H9 (cell line): ENCODE data around the gene SDHAF4. TPM values are rescaled to one million over a fixed set of nuclear protein-coding genes. Genes with fewer than 3 reads are reported as not detected.

ENCODE experiments used
- DNase-seq: peaks from one replicate; pipeline ENCODE4 v3.0.0-alpha.2; 2017
- H2AFZ ChIP-seq: one replicate; pipeline ENCODE4 v1.6.1; 2013; ENCODE audit warnings: mild to moderate bottlenecking, low read length, control low read depth, moderate library complexity
- H2AK5ac ChIP-seq: 2 replicates; pipeline ENCODE4 v1.6.1; 2013; ENCODE audit warnings: low read length, control low read depth, mixed read lengths; ENCODE audit not compliant: insufficient read length
- H2BK120ac ChIP-seq: one replicate; pipeline ENCODE4 v1.6.1; 2013; ENCODE audit warnings: low read depth, mild to moderate bottlenecking, low read length, control low read depth, inconsistent platforms; ENCODE audit not compliant: poor library complexity, severe bottlenecking
- H2BK12ac ChIP-seq: 2 replicates; pipeline ENCODE4 v1.6.1; 2013; ENCODE audit warnings: low read length, control low read depth, mixed read lengths, low read depth; ENCODE audit not compliant: insufficient read length
- H2BK15ac ChIP-seq: 2 replicates; pipeline ENCODE4 v1.6.1; 2013; ENCODE audit warnings: low read depth, low read length, control low read depth
- H2BK20ac ChIP-seq: one replicate; pipeline ENCODE4 v1.6.1; 2013; ENCODE audit warnings: low read depth, mild to moderate bottlenecking, low read length, control low read depth, inconsistent platforms; ENCODE audit not compliant: poor library complexity, severe bottlenecking
- H2BK5ac ChIP-seq: 2 replicates; pipeline ENCODE4 v1.6.1; 2013; ENCODE audit warnings: low read length, control low read depth, mixed read lengths; ENCODE audit not compliant: insufficient read length
- H3K14ac ChIP-seq: 2 replicates; pipeline ENCODE4 v1.6.1; 2013; ENCODE audit warnings: low read length, control low read depth; ENCODE audit not compliant: insufficient read depth
- H3K18ac ChIP-seq: 2 replicates; pipeline ENCODE4 v1.6.1; 2013; ENCODE audit warnings: low read depth, mild to moderate bottlenecking, mixed read lengths, low read length, control low read depth; ENCODE audit not compliant: insufficient read length
- H3K23ac ChIP-seq: 2 replicates; pipeline ENCODE4 v1.6.1; 2013; ENCODE audit warnings: low read length, control low read depth, mixed read lengths, low read depth; ENCODE audit not compliant: insufficient read length
- H3K23me2 ChIP-seq: 2 replicates; pipeline ENCODE4 v1.6.1; 2013; ENCODE audit warnings: low read depth, mild to moderate bottlenecking, mixed read lengths, low read length, control low read depth; ENCODE audit not compliant: insufficient read length, poor library complexity, severe bottlenecking
- H3K27ac ChIP-seq: 2 replicates; pipeline ENCODE4 v1.5.1; 2013; ENCODE audit warnings: low read length, control low read depth, mixed read lengths, low read depth; ENCODE audit not compliant: insufficient read length
- H3K27me3 ChIP-seq: 2 replicates; pipeline ENCODE4 v1.6.1; 2013; ENCODE audit warnings: low read length, control low read depth, inconsistent platforms; ENCODE audit not compliant: insufficient read depth
- H3K4ac ChIP-seq: 2 replicates; pipeline ENCODE4 v1.6.1; 2013; ENCODE audit warnings: low read depth, mild to moderate bottlenecking, control low read depth, inconsistent platforms, low read length, moderate library complexity
- H3K4me1 ChIP-seq: 2 replicates; pipeline ENCODE4 v1.6.1; 2013; ENCODE audit warnings: low read length, control low read depth, inconsistent platforms; ENCODE audit not compliant: insufficient read depth
- H3K4me2 ChIP-seq: 2 replicates; pipeline ENCODE4 v1.6.1; 2013; ENCODE audit warnings: low read length, control low read depth, mixed read lengths; ENCODE audit not compliant: insufficient read length, insufficient read depth
- H3K56ac ChIP-seq: 2 replicates; pipeline ENCODE4 v1.6.1; 2013; ENCODE audit warnings: low read depth, mild to moderate bottlenecking, mixed read lengths, low read length, control low read depth; ENCODE audit not compliant: insufficient read length
- H3K79me1 ChIP-seq: 2 replicates; pipeline ENCODE4 v1.6.1; 2013; ENCODE audit warnings: low read depth, mild to moderate bottlenecking, moderate library complexity, low read length, control low read depth, inconsistent platforms; ENCODE audit not compliant: insufficient read depth, poor library complexity, severe bottlenecking
- H3K79me2 ChIP-seq: 2 replicates; pipeline ENCODE4 v1.6.1; 2013; ENCODE audit warnings: low read length, control low read depth, inconsistent platforms; ENCODE audit not compliant: insufficient read depth
- H3K9ac ChIP-seq: 2 replicates; pipeline ENCODE4 v1.6.1; 2013; ENCODE audit warnings: low read length, control low read depth, mixed read lengths; ENCODE audit not compliant: insufficient read length; ENCODE audit errors: extremely low read depth
- H3K9me3 ChIP-seq: one replicate; pipeline ENCODE4 v1.6.1; 2013; ENCODE audit warnings: low read depth, low read length, inconsistent platforms; ENCODE audit not compliant: control insufficient read depth
- H3T11ph ChIP-seq: one replicate; pipeline ENCODE4 v1.6.1; 2013; ENCODE audit warnings: mild to moderate bottlenecking, low read length, control low read depth, inconsistent platforms
- H4K20me1 ChIP-seq: one replicate; pipeline ENCODE4 v1.6.1; 2013; ENCODE audit not compliant: control insufficient read depth, insufficient read length, insufficient read depth
- H4K5ac ChIP-seq: 2 replicates; pipeline ENCODE4 v1.6.1; 2013; ENCODE audit warnings: low read depth, mild to moderate bottlenecking, mixed read lengths, low read length, control low read depth; ENCODE audit not compliant: insufficient read length
- H4K8ac ChIP-seq: replicated peaks from 2 replicates; pipeline ENCODE4 v1.6.1; 2013; ENCODE audit warnings: low read length, control low read depth, mixed read lengths, low read depth; ENCODE audit not compliant: insufficient read length
- H4K91ac ChIP-seq: 2 replicates; pipeline ENCODE4 v1.6.1; 2013; ENCODE audit warnings: low read depth, mild to moderate bottlenecking, moderate library complexity, mixed read lengths, low read length, control low read depth; ENCODE audit not compliant: insufficient read length
- H3K27ac Mint-ChIP-seq, 3 experiments: 2 replicates in 2 of 3; 3 replicates in 1 of 3; pipeline ENCODE4 v1.8.0; 2020 to 2021; ENCODE audit warnings: mixed read lengths in 3 of 3, mild to moderate bottlenecking in 1 of 3, moderate library complexity in 1 of 3
- H3K27me3 Mint-ChIP-seq: 2 replicates; pipeline ENCODE4 v1.8.0; 2021; ENCODE audit warnings: low read depth, mild to moderate bottlenecking, moderate library complexity, mixed read lengths
- H3K36me3 Mint-ChIP-seq, 3 experiments: 2 replicates in 2 of 3; 3 replicates in 1 of 3; pipeline ENCODE4 v1.8.0; 2020 to 2021; ENCODE audit warnings: low read depth in 3 of 3, mixed read lengths in 3 of 3; ENCODE audit not compliant: insufficient read depth in 1 of 3
- H3K4me1 Mint-ChIP-seq, 2 experiments: 2 replicates each; pipeline ENCODE4 v1.8.0; 2020; ENCODE audit warnings: mixed read lengths in 2 of 2
- H3K4me3 Mint-ChIP-seq, 2 experiments: 2 replicates in 1 of 2; 3 replicates in 1 of 2; pipeline ENCODE4 v1.8.0; 2020 to 2021; ENCODE audit warnings: mild to moderate bottlenecking in 2 of 2, mixed read lengths in 2 of 2, moderate library complexity in 1 of 2
- H3K9me3 Mint-ChIP-seq, 2 experiments: 2 replicates in 1 of 2; 3 replicates in 1 of 2; pipeline ENCODE4 v1.8.0; 2020; ENCODE audit warnings: mild to moderate bottlenecking in 2 of 2, mixed read lengths in 2 of 2, moderate library complexity in 1 of 2
- WGBS: extraction: QIAGEN DNeasy Blood & Tissue Kit; methylation state at CpG from one replicate; pipeline ENCODE4 v1.1.7; 2013; ENCODE audit warnings: missing lambda C conversion rate, low lambda C conversion rate, mixed read lengths; ENCODE audit not compliant: insufficient read length; ENCODE audit errors: extremely low coverage; 5-methylcytosine and 5-hydroxymethylcytosine counted together
- total RNA-seq: library from RNA; stranded (reverse); gene quantifications from 2 replicates; pipeline ENCODE4 v1.2.1, GENCODE V29; 2021
- TF ChIP-seq, protein P1 (sequence below): fragments of 200-600 bp; sonication (generic); conservative IDR thresholded peaks from 3 replicates; pipeline ENCODE4 v1.8.0; 2021; ENCODE audit warnings: antibody characterized with exemption, mild to moderate bottlenecking

Gene SDHAF4
- total RNA-seq, 1 experiment from 2014 or later: 9.2 TPM

DNA sequence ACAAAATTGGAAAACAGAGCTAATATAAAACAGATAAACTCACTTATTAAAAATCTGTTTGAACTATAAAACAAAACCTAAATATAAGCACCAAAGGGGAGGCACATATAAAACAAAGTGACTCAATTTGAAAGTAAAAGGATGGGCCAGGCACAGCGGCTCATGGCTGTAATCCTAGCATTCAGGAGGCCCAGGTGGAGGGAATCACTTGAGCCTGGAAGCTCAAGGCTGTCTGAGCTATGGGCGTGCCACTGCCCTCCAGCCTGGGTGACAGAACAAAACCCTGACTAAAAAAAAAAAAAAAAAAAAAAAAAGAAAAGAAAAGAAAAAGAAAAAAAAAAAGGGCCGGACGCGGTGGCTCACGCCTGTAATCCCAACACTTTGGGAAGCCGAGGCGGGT lies 69.9 kb downstream of the SDHAF4 start:
- DNase-seq: no peak
- H4K5ac ChIP-seq: no peak overlapping the region

More for the DNA sequence above, 69.9 kb downstream of the SDHAF4 start:
- no peak overlapping the region for H3K14ac ChIP-seq
- no peak overlapping the region for H2AFZ ChIP-seq
- H3K56ac ChIP-seq: no peak overlapping the region
- no peaks in the 10 kb centered on the region for H3K4me1 ChIP-seq
- H3K27ac Mint-ChIP-seq: peak overlapping the region in 1 of 3 experiments; percentile 58; a peak in 1 of 7 replicates
- no peak overlapping the region for H2BK15ac ChIP-seq
- H3K4me2 ChIP-seq: no peak overlapping the region
- H3K9ac ChIP-seq: no peak overlapping the region
- no peak overlapping the region for H2AK5ac ChIP-seq
- H3K4me3 Mint-ChIP-seq: no peak overlapping the region
- H3K23me2 ChIP-seq: no peaks in the 10 kb centered on the region
- TF ChIP-seq, protein P1, sequence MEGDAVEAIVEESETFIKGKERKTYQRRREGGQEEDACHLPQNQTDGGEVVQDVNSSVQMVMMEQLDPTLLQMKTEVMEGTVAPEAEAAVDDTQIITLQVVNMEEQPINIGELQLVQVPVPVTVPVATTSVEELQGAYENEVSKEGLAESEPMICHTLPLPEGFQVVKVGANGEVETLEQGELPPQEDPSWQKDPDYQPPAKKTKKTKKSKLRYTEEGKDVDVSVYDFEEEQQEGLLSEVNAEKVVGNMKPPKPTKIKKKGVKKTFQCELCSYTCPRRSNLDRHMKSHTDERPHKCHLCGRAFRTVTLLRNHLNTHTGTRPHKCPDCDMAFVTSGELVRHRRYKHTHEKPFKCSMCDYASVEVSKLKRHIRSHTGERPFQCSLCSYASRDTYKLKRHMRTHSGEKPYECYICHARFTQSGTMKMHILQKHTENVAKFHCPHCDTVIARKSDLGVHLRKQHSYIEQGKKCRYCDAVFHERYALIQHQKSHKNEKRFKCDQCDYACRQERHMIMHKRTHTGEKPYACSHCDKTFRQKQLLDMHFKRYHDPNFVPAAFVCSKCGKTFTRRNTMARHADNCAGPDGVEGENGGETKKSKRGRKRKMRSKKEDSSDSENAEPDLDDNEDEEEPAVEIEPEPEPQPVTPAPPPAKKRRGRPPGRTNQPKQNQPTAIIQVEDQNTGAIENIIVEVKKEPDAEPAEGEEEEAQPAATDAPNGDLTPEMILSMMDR: no peak
- no peaks in the 10 kb centered on the region for H3K36me3 Mint-ChIP-seq
- no peaks in the 10 kb centered on the region for H3K9me3 Mint-ChIP-seq
- no peaks in the 10 kb centered on the region for H4K20me1 ChIP-seq
- H3K4me1 Mint-ChIP-seq: peaks cover 3 to 7% of the 10 kb centered on the region in 2 experiments; a peak in 2 of 4 replicates
- H3K27ac ChIP-seq: no peak overlapping the region
- no peak overlapping the region for H3T11ph ChIP-seq
- H2BK120ac ChIP-seq: no peak overlapping the region
- no peaks in the 10 kb centered on the region for H3K27me3 ChIP-seq
- H4K8ac ChIP-seq: no peak overlapping the region
- H3K79me2 ChIP-seq: no peaks in the 10 kb centered on the region
- no peak overlapping the region for H4K91ac ChIP-seq
- no peaks in the 10 kb centered on the region for H3K27me3 Mint-ChIP-seq
- no peaks in the 10 kb centered on the region for H3K79me1 ChIP-seq
- H3K18ac ChIP-seq: no peak overlapping the region
- no peak overlapping the region for H2BK5ac ChIP-seq
- no peak overlapping the region for H2BK20ac ChIP-seq
- WGBS: no CpG with 5 or more reads among the region's 8 CpGs
- H3K4ac ChIP-seq: no peak overlapping the region
- H3K9me3 ChIP-seq: no peaks in the 10 kb centered on the region
- no peak overlapping the region for H3K23ac ChIP-seq
- H2BK12ac ChIP-seq: no peak overlapping the region
